Stomach (tissue), 9 donors: ENCODE data around the gene ORM1. TPM values are rescaled to one million over a fixed set of nuclear protein-coding genes. Genes with fewer than 3 reads are reported as not detected.
A peak's percentile ranks its signal among the peaks of the same experiment; 100 is the strongest.

ENCODE experiments used
- DNase-seq, 2 donors: peaks; one replicate each; pipeline versions ENCODE4 v3.0.0 to v3.0.0-alpha.2; 2013 to 2019
- H3K27ac ChIP-seq, 5 donors: fragments of 200-600 bp in 4 of 5; sonication (generic) in 4 of 5; one replicate each; pipeline ENCODE4 v1.5.1; 2013 to 2019; ENCODE audit warnings: mild to moderate bottlenecking in 1 of 5, moderate library complexity in 1 of 5
- H3K27me3 ChIP-seq, 3 donors: fragments of 200-600 bp; sonication (generic); one replicate each; pipeline ENCODE4 v1.5.1; 2017 to 2019; ENCODE audit warnings: mixed run types in 1 of 3
- H3K36me3 ChIP-seq, 4 donors: fragments of 200-600 bp; sonication (generic); 1 replicate in 3 of 4; 2 replicates in 1 of 4; pipeline ENCODE4 v1.5.1; 2016 to 2019
- H3K4me1 ChIP-seq, 4 donors: fragments of 200-600 bp; sonication (generic); one replicate each; pipeline ENCODE4 v1.5.1; 2016 to 2019
- H3K4me3 ChIP-seq, 4 donors: fragments of 200-600 bp; sonication (generic) in 3 of 4; one replicate each; pipeline ENCODE4 v1.5.1; 2016 to 2019; ENCODE audit warnings: mild to moderate bottlenecking in 1 of 4
- H3K9me3 ChIP-seq, 4 donors: fragments of 200-600 bp; sonication (generic); one replicate each; pipeline ENCODE4 v1.5.1; 2016 to 2019
- EP300 ChIP-seq: sonication (generic); formaldehyde crosslinking; IDR thresholded peaks from one replicate; pipeline ENCODE4 v1.6.1; 2017; ENCODE audit warnings: antibody characterized with exemption
- POLR2A ChIP-seq, 4 donors: fragments of 450-650 bp; IDR thresholded peaks; one replicate each; pipeline ENCODE4 v1.6.1; 2016; ENCODE audit warnings: antibody characterized with exemption in 4 of 4, control low read depth in 2 of 4, mild to moderate bottlenecking in 1 of 4, moderate library complexity in 1 of 4
- POLR2AphosphoS5 ChIP-seq, 3 donors: sonication (generic); formaldehyde crosslinking; IDR thresholded peaks; one replicate each; pipeline ENCODE4 v1.6.1; 2016; ENCODE audit warnings: antibody characterized with exemption in 3 of 3
- WGBS, 5 donors: extraction: QIAGEN DNeasy Blood & Tissue Kit in 3 of 5; methylation state at CpG; one replicate each; pipeline versions ENCODE4 v1.1.5 to v1.1.7; 2013 to 2018; 5-methylcytosine and 5-hydroxymethylcytosine counted together
- intact Hi-C: fragments of 100-400 bp; cut with DNase I; formaldehyde crosslinking; loops from one replicate; pipeline ENCODE4 v1.15.1; 2023; ENCODE audit warnings: low total_unique reads
- polyA plus RNA-seq, 3 donors: library from polyadenylated mRNA; stranded (reverse); fragments of 200-250 nt; gene quantifications; one replicate each; pipeline ENCODE4 v1.2.3, GENCODE V29; 2013
- total RNA-seq, 5 donors: library from RNA; depleted of rRNA; stranded (reverse); fragments of >200 nt; gene quantifications; one replicate each; pipeline versions ENCODE4 v1.1.0 to v1.2.3, GENCODE V29; 2014 to 2016
- TF ChIP-seq, protein P1 (sequence below), 7 experiments: fragments of 450-650 bp in 4 of 7; fragments of 200-600 bp in 3 of 7; sonication (generic) in 3 of 7; IDR thresholded peaks; one replicate each; pipeline ENCODE4 v1.5.1; 2016 to 2019; ENCODE audit warnings: antibody characterized with exemption in 7 of 7, control low read depth in 2 of 7, mild to moderate bottlenecking in 1 of 7
- donor health status: healthy with polysubstance abuse.
- donor health status: Bipolar disorder and iron deficiency.
- donor health status: healthy.

ORM1 gene
- total and polyA plus RNA-seq, 8 donors, result 1.6 to 14.8 (median 2.9) TPM; not detected in 3

DNA sequence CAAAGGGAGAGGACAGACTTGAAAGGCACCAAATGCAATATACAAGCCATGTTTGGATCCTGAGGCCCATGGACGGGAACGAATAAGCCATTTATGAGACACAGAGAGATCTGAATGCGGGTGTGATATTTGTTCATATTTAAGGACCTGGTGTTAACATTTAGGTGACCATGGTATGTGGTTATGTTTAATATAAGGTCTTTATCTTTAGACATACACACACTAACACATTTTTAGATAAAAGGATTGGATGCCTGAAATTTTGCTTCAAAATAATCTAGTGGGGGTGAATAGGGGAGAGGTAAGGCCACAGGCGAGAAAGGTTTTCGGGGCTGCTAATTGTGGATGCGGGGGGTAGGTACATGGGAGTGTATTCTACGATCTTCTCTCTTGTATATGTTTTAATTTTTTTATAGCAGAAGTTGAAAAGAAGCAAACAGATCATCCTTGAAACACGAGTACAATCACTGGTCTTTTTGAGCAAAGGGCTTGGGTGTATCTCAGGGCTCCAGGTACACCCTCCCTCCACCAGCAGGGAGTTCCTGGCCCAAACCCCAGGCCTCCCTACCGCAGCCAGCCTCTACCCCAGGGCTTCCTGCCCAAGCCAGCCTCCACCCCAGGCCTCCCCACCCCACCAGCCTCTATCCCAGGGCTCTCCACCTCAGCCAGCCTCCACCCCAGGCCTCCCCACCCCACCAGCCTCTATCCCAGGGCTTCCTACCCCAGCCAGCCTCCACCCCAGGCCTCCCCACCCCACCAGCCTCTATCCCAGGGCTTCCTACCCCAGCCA lies 52.7 kb downstream of the ORM1 start:
- no peak for TF ChIP-seq EP300
- TF ChIP-seq, protein P1, sequence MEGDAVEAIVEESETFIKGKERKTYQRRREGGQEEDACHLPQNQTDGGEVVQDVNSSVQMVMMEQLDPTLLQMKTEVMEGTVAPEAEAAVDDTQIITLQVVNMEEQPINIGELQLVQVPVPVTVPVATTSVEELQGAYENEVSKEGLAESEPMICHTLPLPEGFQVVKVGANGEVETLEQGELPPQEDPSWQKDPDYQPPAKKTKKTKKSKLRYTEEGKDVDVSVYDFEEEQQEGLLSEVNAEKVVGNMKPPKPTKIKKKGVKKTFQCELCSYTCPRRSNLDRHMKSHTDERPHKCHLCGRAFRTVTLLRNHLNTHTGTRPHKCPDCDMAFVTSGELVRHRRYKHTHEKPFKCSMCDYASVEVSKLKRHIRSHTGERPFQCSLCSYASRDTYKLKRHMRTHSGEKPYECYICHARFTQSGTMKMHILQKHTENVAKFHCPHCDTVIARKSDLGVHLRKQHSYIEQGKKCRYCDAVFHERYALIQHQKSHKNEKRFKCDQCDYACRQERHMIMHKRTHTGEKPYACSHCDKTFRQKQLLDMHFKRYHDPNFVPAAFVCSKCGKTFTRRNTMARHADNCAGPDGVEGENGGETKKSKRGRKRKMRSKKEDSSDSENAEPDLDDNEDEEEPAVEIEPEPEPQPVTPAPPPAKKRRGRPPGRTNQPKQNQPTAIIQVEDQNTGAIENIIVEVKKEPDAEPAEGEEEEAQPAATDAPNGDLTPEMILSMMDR (IDR thresholded peaks at IDR 0.05), result no peak
- TF ChIP-seq POLR2AphosphoS5 (IDR thresholded peaks at IDR 0.05), result no peak
- TF ChIP-seq POLR2A (IDR thresholded peaks at IDR 0.05), result no peak
- no peak for DNase-seq

More for the DNA sequence above, 52.7 kb downstream of the ORM1 start:
- 59 to 78% (median 63%) methylated on average over 9 of the region's 9 CpGs for WGBS, 5 donors
- no peak overlapping the region for H3K4me3 ChIP-seq
- no peaks in the 10 kb centered on the region for H3K27me3 ChIP-seq
- no peaks in the 10 kb centered on the region for H3K9me3 ChIP-seq
- intact Hi-C loops, result no loop called here
- H3K36me3 ChIP-seq, result peaks cover 41 to 99% (median 96%) of the 10 kb centered on the region in 4 donors
- peak overlapping the region in 2 of 5 donors; percentile 35 to 83 for H3K27ac ChIP-seq
- peaks cover 15 to 91% (median 20%) of the 10 kb centered on the region in 4 donors for H3K4me1 ChIP-seq

Other genes starting within 250 kb of the ORM1 start
- gene AMBP, start 244.8 kb upstream of the ORM1 start, total RNA-seq, result 1 to 10 TPM in 2 of 5 donors, under 1 TPM in 1, not detected in 2; 0.89 to 3.3 (median 2.3) TPM
- 1 to 10 TPM; 1.4 to 2.9 (median 2.6) TPM for gene AMBP, start 244.8 kb upstream of the ORM1 start, polyA plus RNA-seq
- 10 to 100 TPM in 4 of 5 donors, 1 to 10 TPM in 1; 3.9 to 79.4 (median 18.7) TPM for gene KIF12, start 223.8 kb upstream of the ORM1 start, total RNA-seq
- 10 to 100 TPM in 2 of 3 donors, 1 to 10 TPM in 1; 4.1 to 20.0 (median 13.9) TPM for gene KIF12, start 223.8 kb upstream of the ORM1 start, polyA plus RNA-seq
- 10 to 100 TPM in 3 of 5 donors, 1 to 10 TPM in 2; 2.9 to 26.3 (median 21.1) TPM for gene COL27A1, start 167.6 kb upstream of the ORM1 start, total RNA-seq
- gene COL27A1, start 167.6 kb upstream of the ORM1 start, polyA plus RNA-seq, result 1 to 10 TPM; 3.4 to 7.1 (median 5.6) TPM
- gene ORM2, start 6.8 kb downstream of the ORM1 start, total RNA-seq, result 1 to 10 TPM in 2 of 5 donors, not detected in 3; 1.2 to 2.0 TPM
- 10 to 100 TPM in 1 of 3 donors, 1 to 10 TPM in 1, not detected in 1; 4.9 to 17.1 TPM for gene ORM2, start 6.8 kb downstream of the ORM1 start, polyA plus RNA-seq
- 10 to 100 TPM; 13.4 to 85.8 (median 31.0) TPM for gene AKNA, start 64.9 kb downstream of the ORM1 start, total RNA-seq
- gene AKNA, start 64.9 kb downstream of the ORM1 start, polyA plus RNA-seq, result 10 to 100 TPM; 12.2 to 13.6 (median 12.3) TPM
- gene WHRN, start 182.4 kb downstream of the ORM1 start, total RNA-seq, result 10 to 100 TPM in 2 of 5 donors, 1 to 10 TPM in 3; 2.3 to 70.1 (median 4.1) TPM
- gene WHRN, start 182.4 kb downstream of the ORM1 start, polyA plus RNA-seq, result 1 to 10 TPM; 2.4 to 8.5 (median 5.5) TPM